H1 (cell line): ENCODE data around the gene SYP. TPM values are rescaled to one million over a fixed set of nuclear protein-coding genes. Genes with fewer than 3 reads are reported as not detected.

Source experiments
- CTCF ChIA-PET: fragments of 300-600 bp; sonication (Branson Sonifier 250); formaldehyde crosslinking; loops from one replicate; lab custom pipeline; 2021; ENCODE audit not compliant: partially characterized antibody; lab: Charles Lee
- POLR2A ChIA-PET: fragments of 300-600 bp; sonication (Branson Sonifier 250); formaldehyde crosslinking; loops from one replicate; lab custom pipeline; 2021; ENCODE audit warnings: inconsistent platforms; ENCODE audit not compliant: partially characterized antibody; lab: Charles Lee
- DNase-seq, 2 experiments: peaks; one replicate each; pipeline versions ENCODE4 v3.0.0 to v3.0.0-alpha.2; 2010 to 2022; ENCODE audit warnings: low spot score in 2 of 2, low read depth in 1 of 2, mixed read lengths in 1 of 2
- FAIRE-seq: peaks from 2 replicates; lab custom pipeline; 2011; peaks lifted over from hg19 to GRCh38; lab: Jason Lieb, UNC
- H2AFZ ChIP-seq: 2 replicates; pipeline ENCODE4 v1.8.1; 2012; ENCODE audit warnings: low read length, inconsistent platforms
- H2AK5ac ChIP-seq: 2 replicates; pipeline ENCODE4 v1.6.1; 2013; ENCODE audit warnings: low read depth, low read length
- H2BK120ac ChIP-seq: replicated peaks from 2 replicates; pipeline ENCODE3; 2013; ENCODE audit warnings: low read depth, low read length, inconsistent platforms
- H2BK12ac ChIP-seq: 2 replicates; pipeline ENCODE4 v1.6.1; 2013; ENCODE audit warnings: low read depth, low read length
- H2BK15ac ChIP-seq: 2 replicates; pipeline ENCODE4 v1.6.1; 2013; ENCODE audit warnings: low read length
- H2BK20ac ChIP-seq: 2 replicates; pipeline ENCODE4 v1.6.1; 2013; ENCODE audit warnings: low read length
- H2BK5ac ChIP-seq: 2 replicates; pipeline ENCODE4 v1.6.1; 2013; ENCODE audit warnings: low read depth, low read length
- H3K14ac ChIP-seq: 2 replicates; pipeline ENCODE4 v1.6.1; 2013; ENCODE audit warnings: inconsistent platforms; ENCODE audit not compliant: insufficient read length
- H3K18ac ChIP-seq: 2 replicates; pipeline ENCODE4 v1.6.1; 2013; ENCODE audit warnings: low read length; ENCODE audit errors: extremely low read depth
- H3K23ac ChIP-seq: 2 replicates; pipeline ENCODE4 v1.6.1; 2013; ENCODE audit warnings: inconsistent platforms; ENCODE audit not compliant: insufficient read length
- H3K23me2 ChIP-seq: 2 replicates; pipeline ENCODE4 v1.6.1; 2013; ENCODE audit warnings: low read depth, low read length
- H3K27ac ChIP-seq: 2 replicates; pipeline ENCODE4 v1.6.1; 2011; ENCODE audit warnings: low read depth, low read length, inconsistent platforms
- H3K27me3 ChIP-seq, 4 experiments: replicated peaks in 1 of 4; 1 replicate in 1 of 4; 2 replicates in 3 of 4; pipeline versions ENCODE4 v1.6.1 to v1.8.1; 2011 to 2013; ENCODE audit warnings: low read length in 3 of 4, mild to moderate bottlenecking in 3 of 4, inconsistent platforms in 2 of 4, mixed read lengths in 2 of 4, moderate library complexity in 1 of 4; ENCODE audit not compliant: control insufficient read depth in 3 of 4, insufficient read depth in 3 of 4; ENCODE audit errors: extremely low read depth in 1 of 4
- H3K36me3 ChIP-seq, 4 experiments: 2 replicates each; pipeline versions ENCODE4 v1.6.1 to v1.8.1; 2011 to 2013; ENCODE audit warnings: mild to moderate bottlenecking in 4 of 4, low read length in 3 of 4, moderate library complexity in 2 of 4, control low read depth in 1 of 4, inconsistent platforms in 1 of 4; ENCODE audit not compliant: insufficient read depth in 4 of 4, control insufficient read depth in 2 of 4
- H3K4ac ChIP-seq: replicated peaks from 2 replicates; pipeline ENCODE3; 2013; ENCODE audit warnings: low read length, low read depth, mixed read lengths, inconsistent platforms; ENCODE audit not compliant: insufficient read length
- H3K4me1 ChIP-seq, 4 experiments: replicated peaks in 1 of 4; 1 replicate in 1 of 4; 2 replicates in 3 of 4; pipeline versions ENCODE4 v1.6.1 to v1.8.1; 2011 to 2013; ENCODE audit warnings: low read length in 3 of 4, inconsistent platforms in 2 of 4, mixed read lengths in 1 of 4; ENCODE audit not compliant: insufficient read depth in 4 of 4, control insufficient read depth in 3 of 4
- H3K4me2 ChIP-seq, 2 experiments: 2 replicates each; pipeline versions ENCODE4 v1.6.1 to v1.8.1; 2011 to 2013; ENCODE audit warnings: low read depth in 2 of 2, low read length in 2 of 2, control low read depth in 1 of 2, inconsistent platforms in 1 of 2, mild to moderate bottlenecking in 1 of 2; ENCODE audit not compliant: insufficient read depth in 1 of 2
- H3K4me3 ChIP-seq, 4 experiments: fragments of 200-600, 300-600 bp in 1 of 4; sonication (generic), shearing (Covaris generic), sonication (Bioruptor Twin) in 1 of 4; 2 replicates each; pipeline versions ENCODE4 v1.5.1 to v1.8.1; 2011 to 2016; ENCODE audit warnings: low read length in 4 of 4, low read depth in 3 of 4, control low read depth in 2 of 4, inconsistent platforms in 2 of 4, mild to moderate bottlenecking in 2 of 4, mixed read lengths in 1 of 4, moderate library complexity in 1 of 4; ENCODE audit not compliant: insufficient read depth in 2 of 4; ENCODE audit errors: extremely low read depth in 1 of 4
- H3K56ac ChIP-seq: replicated peaks from 2 replicates; pipeline ENCODE3; 2013; ENCODE audit warnings: low read depth, mild to moderate bottlenecking, mixed read lengths, low read length, inconsistent platforms; ENCODE audit not compliant: insufficient read length
- H3K79me1 ChIP-seq: 2 replicates; pipeline ENCODE4 v1.6.1; 2013; ENCODE audit warnings: low read depth, low read length, control low read depth
- H3K79me2 ChIP-seq, 2 experiments: 2 replicates each; pipeline versions ENCODE4 v1.6.1 to v1.8.1; 2012 to 2013; ENCODE audit warnings: low read length in 2 of 2, mild to moderate bottlenecking in 2 of 2, inconsistent platforms in 1 of 2; ENCODE audit not compliant: insufficient read depth in 2 of 2, control insufficient read depth in 1 of 2
- H3K9ac ChIP-seq, 4 experiments: replicated peaks in 1 of 4; 1 replicate in 1 of 4; 2 replicates in 3 of 4; pipeline versions ENCODE4 v1.6.1 to v1.8.1; 2011 to 2013; ENCODE audit warnings: low read depth in 3 of 4, low read length in 3 of 4, control low read depth in 2 of 4, mild to moderate bottlenecking in 2 of 4, moderate library complexity in 2 of 4, inconsistent platforms in 1 of 4; ENCODE audit errors: extremely low read depth in 1 of 4
- H3K9me3 ChIP-seq, 2 experiments: 2 replicates each; pipeline versions ENCODE4 v1.6.1 to v1.8.1; 2012 to 2013; ENCODE audit warnings: mild to moderate bottlenecking in 2 of 2, moderate library complexity in 2 of 2, control low read depth in 1 of 2, inconsistent platforms in 1 of 2, low read depth in 1 of 2, low read length in 1 of 2, mixed read lengths in 1 of 2; ENCODE audit not compliant: insufficient read depth in 2 of 2
- H4K20me1 ChIP-seq, 2 experiments: replicated peaks in 1 of 2; 2 replicates each; pipeline versions ENCODE3 to v1.8.1; 2011 to 2013; ENCODE audit warnings: inconsistent platforms in 2 of 2, low read length in 2 of 2, mild to moderate bottlenecking in 1 of 2; ENCODE audit not compliant: insufficient read depth in 2 of 2, control insufficient read depth in 1 of 2
- H4K5ac ChIP-seq: 2 replicates; pipeline ENCODE4 v1.6.1; 2013; ENCODE audit warnings: low read length, low read depth, mixed read lengths, inconsistent platforms; ENCODE audit not compliant: insufficient read length
- H4K8ac ChIP-seq: 2 replicates; pipeline ENCODE4 v1.8.0; 2013; ENCODE audit warnings: mild to moderate bottlenecking, moderate library complexity, low read length, inconsistent platforms; ENCODE audit not compliant: insufficient read depth; ENCODE audit errors: extremely low read depth
- H4K91ac ChIP-seq: replicated peaks from 2 replicates; pipeline ENCODE3; 2013; ENCODE audit warnings: low read length, mixed read lengths, inconsistent platforms; ENCODE audit not compliant: insufficient read length
- SIX5 ChIP-seq: IDR thresholded peaks from 2 replicates; pipeline ENCODE4 v1.6.1; 2011; ENCODE audit warnings: mild to moderate bottlenecking, low read depth, low read length
- SP1 ChIP-seq: IDR thresholded peaks from 2 replicates; pipeline ENCODE4 v1.6.1; 2011; ENCODE audit warnings: low read depth, low read length
- TAF1 ChIP-seq: IDR thresholded peaks from 2 replicates; pipeline ENCODE4 v1.6.1; 2011; ENCODE audit warnings: mild to moderate bottlenecking, low read depth, low read length
- TAF7 ChIP-seq: optimal IDR thresholded peaks from 2 replicates; pipeline ENCODE3; 2011; ENCODE audit warnings: low read depth, mild to moderate bottlenecking, inconsistent platforms, low read length, moderate library complexity, borderline replicate concordance
- TBP ChIP-seq: IDR thresholded peaks from 2 replicates; pipeline ENCODE4 v1.6.1; 2011; ENCODE audit warnings: low read depth, low read length, improper control_type of control experiment
- WGBS, 2 experiments: shearing (Covaris generic) in 1 of 2; methylation state at CpG; one replicate each; pipeline versions ENCODE4 v1.1.6 to v1.1.7; 2013 to 2015; ENCODE audit warnings: low lambda C conversion rate in 2 of 2, mixed read lengths in 2 of 2, inconsistent platforms in 1 of 2, low coverage in 1 of 2, missing lambda C conversion rate in 1 of 2; ENCODE audit not compliant: insufficient replicate concordance in 2 of 2, insufficient coverage in 1 of 2, insufficient read length in 1 of 2; ENCODE audit errors: extremely low coverage in 1 of 2, missing lambda C conversion rate in 1 of 2; 5-methylcytosine and 5-hydroxymethylcytosine counted together
- polyA plus RNA-seq, 7 experiments: library from polyadenylated mRNA; depleted of rRNA in 3 of 7; stranded (reverse) in 5 of 7; unstranded in 2 of 7; fragments of >200 nt in 5 of 7; fragments of 200-250 nt in 2 of 7; gene quantifications; 1 replicate in 5 of 7; 2 replicates in 1 of 7; 4 replicates in 1 of 7; pipeline versions ENCODE4 v1.2.1 to v1.2.3, GENCODE V29; 2011 to 2013; ENCODE audit warnings: missing spikeins in 2 of 7, mixed read lengths in 2 of 7
- total RNA-seq: library from RNA; stranded (reverse); fragmentation: NEBNext Ultra II Directional; extraction: Animal tissue kit (Norgen Biotek cat#: 25700); gene quantifications from 2 replicates; pipeline ENCODE4 v1.2.1, GENCODE V29; 2021
- TF ChIP-seq, protein P1 (sequence below), 3 experiments: IDR thresholded peaks; 1 replicate in 2 of 3; 2 replicates in 1 of 3; pipeline versions ENCODE4 v1.5.1 to v1.6.1; 2011; ENCODE audit warnings: low read length in 3 of 3, mild to moderate bottlenecking in 3 of 3, inconsistent platforms in 2 of 3, low read depth in 1 of 3, moderate library complexity in 1 of 3; ENCODE audit not compliant: insufficient read depth in 1 of 3; ENCODE audit errors: control extremely low read depth in 1 of 3
- TF ChIP-seq, protein P2 (sequence below): IDR thresholded peaks from 2 replicates; pipeline ENCODE4 v1.6.1; 2012; ENCODE audit warnings: inconsistent platforms

SYP gene
- total and polyA plus RNA-seq, 2 of the 8 experiments (the other 6 are each of a cell fraction or from before 2014, with no cell fraction given) = 4.3 to 10.8 TPM

DNA sequence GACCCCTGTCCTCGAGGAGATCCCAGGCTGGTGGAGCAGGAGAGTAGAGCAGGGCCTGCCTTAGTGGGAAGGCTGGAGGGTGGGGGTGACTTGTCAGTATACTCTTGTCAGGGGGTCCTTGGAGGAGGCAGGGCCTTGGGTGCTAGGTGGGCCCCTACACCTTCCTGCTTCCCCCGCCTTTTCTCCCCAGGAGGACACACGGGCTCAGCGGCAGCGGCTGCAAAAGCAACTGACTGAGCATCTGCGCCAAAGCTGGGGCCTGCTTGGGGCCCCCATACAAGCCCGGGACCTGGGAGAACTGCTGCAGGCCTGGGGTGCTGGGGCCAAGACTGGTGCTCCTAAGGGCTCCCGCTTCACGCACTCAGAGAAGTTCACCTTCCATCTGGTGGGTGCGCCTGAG, 46.5 kb upstream of the SYP start:
- no peak overlapping the region for H4K5ac ChIP-seq
- no peak overlapping the region for H4K91ac ChIP-seq
- FAIRE-seq = no peak
- H3K27me3 ChIP-seq = no peaks in the 10 kb centered on the region
- no peak overlapping the region for H3K56ac ChIP-seq
- no peak overlapping the region for H3K9ac ChIP-seq
- CTCF ChIA-PET = no interaction called here
- no peak overlapping the region for H4K8ac ChIP-seq
- H4K20me1 ChIP-seq = no peaks in the 10 kb centered on the region
- 97% methylated on average over 5 of the region's 10 CpGs; no CpG with 5 or more reads in 1 of the 2 experiments for WGBS, 2 experiments
- H2BK120ac ChIP-seq = no peak overlapping the region
- no peak overlapping the region for H3K23ac ChIP-seq
- no peak overlapping the region for H3K4me2 ChIP-seq
- H2BK5ac ChIP-seq = no peak overlapping the region
- H3K79me1 ChIP-seq = no peaks in the 10 kb centered on the region
- H3K9me3 ChIP-seq = no peaks in the 10 kb centered on the region
- no peak overlapping the region for H2AFZ ChIP-seq
- no peak overlapping the region for H2BK15ac ChIP-seq
- H2AK5ac ChIP-seq = no peak overlapping the region
- H3K27ac ChIP-seq = no peak overlapping the region
- H3K14ac ChIP-seq = no peak overlapping the region
- H2BK12ac ChIP-seq = no peak overlapping the region
- TF ChIP-seq, protein P1, sequence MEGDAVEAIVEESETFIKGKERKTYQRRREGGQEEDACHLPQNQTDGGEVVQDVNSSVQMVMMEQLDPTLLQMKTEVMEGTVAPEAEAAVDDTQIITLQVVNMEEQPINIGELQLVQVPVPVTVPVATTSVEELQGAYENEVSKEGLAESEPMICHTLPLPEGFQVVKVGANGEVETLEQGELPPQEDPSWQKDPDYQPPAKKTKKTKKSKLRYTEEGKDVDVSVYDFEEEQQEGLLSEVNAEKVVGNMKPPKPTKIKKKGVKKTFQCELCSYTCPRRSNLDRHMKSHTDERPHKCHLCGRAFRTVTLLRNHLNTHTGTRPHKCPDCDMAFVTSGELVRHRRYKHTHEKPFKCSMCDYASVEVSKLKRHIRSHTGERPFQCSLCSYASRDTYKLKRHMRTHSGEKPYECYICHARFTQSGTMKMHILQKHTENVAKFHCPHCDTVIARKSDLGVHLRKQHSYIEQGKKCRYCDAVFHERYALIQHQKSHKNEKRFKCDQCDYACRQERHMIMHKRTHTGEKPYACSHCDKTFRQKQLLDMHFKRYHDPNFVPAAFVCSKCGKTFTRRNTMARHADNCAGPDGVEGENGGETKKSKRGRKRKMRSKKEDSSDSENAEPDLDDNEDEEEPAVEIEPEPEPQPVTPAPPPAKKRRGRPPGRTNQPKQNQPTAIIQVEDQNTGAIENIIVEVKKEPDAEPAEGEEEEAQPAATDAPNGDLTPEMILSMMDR (IDR thresholded peaks at IDR 0.05; ENCODE audit: control extremely low read depth in 1 of 3, insufficient read depth in 1 of 3, low read depth in 1 of 3, low read length in 3 of 3) = no peak
- TF ChIP-seq SIX5 (no peak), SP1 (no peak), TAF1 (no peak), TBP (no peak), TAF7 (no peak)
- TF ChIP-seq, protein P2, sequence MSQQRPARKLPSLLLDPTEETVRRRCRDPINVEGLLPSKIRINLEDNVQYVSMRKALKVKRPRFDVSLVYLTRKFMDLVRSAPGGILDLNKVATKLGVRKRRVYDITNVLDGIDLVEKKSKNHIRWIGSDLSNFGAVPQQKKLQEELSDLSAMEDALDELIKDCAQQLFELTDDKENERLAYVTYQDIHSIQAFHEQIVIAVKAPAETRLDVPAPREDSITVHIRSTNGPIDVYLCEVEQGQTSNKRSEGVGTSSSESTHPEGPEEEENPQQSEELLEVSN = no peak
- DNase-seq = no peak
- no peaks in the 10 kb centered on the region; a peak in 1 of 8 replicates for H3K36me3 ChIP-seq
- POLR2A ChIA-PET = no interaction called here
- no peak overlapping the region for H3K18ac ChIP-seq
- no peak overlapping the region for H2BK20ac ChIP-seq
- H3K4ac ChIP-seq = no peak overlapping the region
- H3K79me2 ChIP-seq = no peaks in the 10 kb centered on the region
- no peak overlapping the region for H3K4me3 ChIP-seq
- no peaks in the 10 kb centered on the region for H3K4me1 ChIP-seq
- H3K23me2 ChIP-seq = no peaks in the 10 kb centered on the region
